Vagina (tissue), 2 donors: ENCODE data around the gene TRDN. TPM values are rescaled to one million over a fixed set of nuclear protein-coding genes. Genes with fewer than 3 reads are reported as not detected.

Experiments
- DNase-seq, 2 donors: peaks; one replicate each; pipeline ENCODE4 v3.0.0-alpha.2; 2017; ENCODE audit errors: extremely low spot score in 2 of 2
- H3K27ac ChIP-seq: fragments of 200-600 bp; sonication (generic); one replicate; pipeline ENCODE4 v1.5.1; 2019
- H3K27me3 ChIP-seq: fragments of 200-600 bp; sonication (generic); one replicate; pipeline ENCODE4 v1.5.1; 2019
- H3K36me3 ChIP-seq, 2 donors: fragments of 200-600 bp; sonication (generic); one replicate each; pipeline ENCODE4 v1.5.1; 2017 to 2019
- H3K4me1 ChIP-seq: fragments of 200-600 bp; sonication (generic); one replicate; pipeline ENCODE4 v1.5.1; 2019
- H3K4me3 ChIP-seq, 2 donors: fragments of 200-600 bp; sonication (generic); 1 replicate in 1 of 2; 2 replicates in 1 of 2; pipeline ENCODE4 v1.5.1; 2016 to 2019
- H3K9me3 ChIP-seq: fragments of 200-600 bp; sonication (generic); one replicate; pipeline ENCODE4 v1.5.1; 2019
- CTCF ChIP-seq, 3 experiments: fragments of 450-650 bp in 2 of 3; fragments of 200-600 bp in 1 of 3; sonication (generic) in 1 of 3; IDR thresholded peaks; one replicate each; pipeline ENCODE4 v1.5.1; 2017 to 2019; ENCODE audit warnings: antibody characterized with exemption in 3 of 3, mild to moderate bottlenecking in 2 of 3, moderate library complexity in 2 of 3
- POLR2A ChIP-seq, 2 donors: fragments of 450-650 bp; IDR thresholded peaks; one replicate each; pipeline ENCODE4 v1.6.1; 2017; ENCODE audit warnings: antibody characterized with exemption in 2 of 2, mild to moderate bottlenecking in 2 of 2, moderate library complexity in 2 of 2
- POLR2AphosphoS5 ChIP-seq, 2 donors: sonication (generic); formaldehyde crosslinking; IDR thresholded peaks; one replicate each; pipeline ENCODE4 v1.9.0; 2017; ENCODE audit warnings: antibody characterized with exemption in 2 of 2, mild to moderate bottlenecking in 2 of 2, low read depth in 1 of 2; ENCODE audit not compliant: insufficient read depth in 1 of 2
- intact Hi-C: fragments of 100-400 bp; cut with DNase I; formaldehyde crosslinking; loops from one replicate; pipeline ENCODE4 v1.15.1; 2023
- total RNA-seq: library from RNA; depleted of rRNA; stranded (reverse); fragments of >200 nt; gene quantifications from one replicate; pipeline ENCODE4 v1.2.3, GENCODE V29; 2016

TRDN gene
- total RNA-seq, 1 donor from 2014 or later: not detected

- Histone ChIP-seq H3K27ac (no peak overlapping the region), H3K36me3 (no peaks in the 10 kb centered on the region), H3K9me3 (no peaks in the 10 kb centered on the region), H3K4me1 (no peaks in the 10 kb centered on the region), H3K27me3 (no peaks in the 10 kb centered on the region), H3K4me3 (no peak overlapping the region)
- DNase-seq: no peak
- intact Hi-C loops: no loop called here
- TF ChIP-seq CTCF (IDR thresholded peaks at IDR 0.05) (no peak), POLR2AphosphoS5 (IDR thresholded peaks at IDR 0.05; ENCODE audit: insufficient read depth in 1 of 2, low read depth in 1 of 2) (no peak), POLR2A (IDR thresholded peaks at IDR 0.05) (no peak)
These were observed 84.6 kb downstream of the TRDN start for GRCh38 chr6:123551939-123552707.

DNA sequence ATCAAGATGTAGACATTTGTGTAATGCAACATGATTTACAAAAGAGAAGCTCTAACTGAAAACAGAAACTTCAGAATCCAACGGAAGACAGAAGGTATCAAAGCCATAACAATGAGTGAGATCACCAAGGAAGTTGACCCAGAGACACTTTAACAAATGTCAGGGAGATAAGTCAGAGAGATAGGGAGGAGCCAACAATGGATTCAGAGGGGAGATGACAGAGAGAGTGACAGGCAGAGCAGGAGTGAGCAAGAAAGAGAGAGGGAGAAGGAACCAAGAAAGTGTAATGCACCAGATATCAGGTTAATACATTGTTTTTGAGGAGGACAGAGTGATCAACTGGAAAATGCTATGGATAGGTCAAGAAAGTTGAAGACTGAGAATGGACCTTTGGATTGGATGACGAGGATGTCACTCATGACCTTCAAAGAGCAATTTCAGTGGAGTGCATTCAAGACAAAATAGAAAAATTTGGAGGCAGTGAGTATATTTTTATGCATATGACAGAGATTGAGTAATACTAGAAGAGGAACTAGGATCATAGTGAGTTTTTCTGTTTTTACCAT lies 86.6 kb downstream of the TRDN start:
- Histone ChIP-seq H3K4me3 (no peak overlapping the region), H3K4me1 (no peaks in the 10 kb centered on the region), H3K36me3 (no peaks in the 10 kb centered on the region), H3K27me3 (no peaks in the 10 kb centered on the region), H3K27ac (no peak overlapping the region), H3K9me3 (no peaks in the 10 kb centered on the region)
- DNase-seq: no peak
- intact Hi-C loops: no loop called here
- TF ChIP-seq POLR2AphosphoS5 (IDR thresholded peaks at IDR 0.05; ENCODE audit: insufficient read depth in 1 of 2, low read depth in 1 of 2) (no peak), POLR2A (IDR thresholded peaks at IDR 0.05) (no peak), CTCF (IDR thresholded peaks at IDR 0.05) (no peak)

DNA sequence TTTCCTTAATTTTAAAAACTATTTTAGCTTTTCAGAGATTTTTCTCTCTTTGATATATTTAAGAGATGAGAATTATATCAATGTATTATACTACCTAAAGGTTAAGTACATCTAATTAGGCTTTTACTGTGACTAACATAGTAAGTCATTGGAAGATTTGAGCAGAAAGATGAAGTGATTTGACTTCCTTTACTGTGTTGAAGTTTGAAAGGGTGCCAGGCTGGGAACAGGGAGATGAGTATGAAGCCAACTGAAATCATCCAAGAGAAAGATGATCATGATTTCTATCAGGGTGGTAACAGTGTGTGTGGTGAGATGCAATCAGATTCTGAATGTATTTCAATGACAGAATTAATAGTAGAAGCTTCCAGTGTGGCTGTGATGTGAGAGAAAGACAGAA lies 87.3 kb downstream of the TRDN start:
- no peaks in the 10 kb centered on the region for H3K36me3 ChIP-seq
- H3K27me3 ChIP-seq: no peaks in the 10 kb centered on the region
- no peak for TF ChIP-seq CTCF (IDR thresholded peaks at IDR 0.05)
- no peak for TF ChIP-seq POLR2A (IDR thresholded peaks at IDR 0.05)
- TF ChIP-seq POLR2AphosphoS5 (IDR thresholded peaks at IDR 0.05; ENCODE audit: insufficient read depth in 1 of 2, low read depth in 1 of 2): no peak
- intact Hi-C loops: no loop called here
- H3K4me1 ChIP-seq: no peaks in the 10 kb centered on the region
- no peaks in the 10 kb centered on the region for H3K9me3 ChIP-seq
- no peak for DNase-seq
- no peak overlapping the region for H3K27ac ChIP-seq
- no peak overlapping the region for H3K4me3 ChIP-seq

- H3K36me3 ChIP-seq: no peaks in the 10 kb centered on the region
- no peaks in the 10 kb centered on the region for H3K9me3 ChIP-seq
- no peaks in the 10 kb centered on the region for H3K4me1 ChIP-seq
- no peaks in the 10 kb centered on the region for H3K27me3 ChIP-seq
- H3K27ac ChIP-seq: no peak overlapping the region
- no peak overlapping the region for H3K4me3 ChIP-seq
- DNase-seq: no peak
- intact Hi-C loops: no loop called here
- TF ChIP-seq POLR2AphosphoS5 (IDR thresholded peaks at IDR 0.05; ENCODE audit: insufficient read depth in 1 of 2, low read depth in 1 of 2) (no peak), POLR2A (IDR thresholded peaks at IDR 0.05) (no peak), CTCF (IDR thresholded peaks at IDR 0.05) (no peak)
These were observed 89.4 kb downstream of the TRDN start for GRCh38 chr6:123547216-123547978.
